ENCODE results near the gene SYT15. TPM values are rescaled to one million over a fixed set of nuclear protein-coding genes. Genes with fewer than 3 reads are reported as not detected.
A peak's percentile ranks its signal among the peaks of the same experiment; 100 is the strongest.
"Not testable (repeated sequence)": the region's sequence is repeated elsewhere in the genome, so short reads cannot be mapped to it uniquely, and the experiment has no call there.

Gene SYT15
- total RNA-seq, 1 donor from 2014 or later: 12.5 TPM

- H3K4me1 Mint-ChIP-seq (ENCODE audit: unreplicated experiment); H3K27me3 Mint-ChIP-seq (ENCODE audit: unreplicated experiment); H3K9me3 Mint-ChIP-seq (ENCODE audit: unreplicated experiment); H3K36me3 Mint-ChIP-seq (ENCODE audit: unreplicated experiment); DNase-seq (ENCODE audit: extremely low spot score, unreplicated experiment): not testable (repeated sequence)
- Mint-ChIP-seq H3K27ac (ENCODE audit: unreplicated experiment) (peak overlapping the region; percentile 70), H3K4me3 (ENCODE audit: unreplicated experiment) (peak overlapping the region; percentile 67)
Observed at GRCh38 chr10:46635364-46635959, 56.5 kb downstream of the SYT15 start.

GRCh38 chr10:46640005-46640404, 61.1 kb downstream of the SYT15 start:
- H3K9me3 Mint-ChIP-seq (ENCODE audit: unreplicated experiment); H3K4me1 Mint-ChIP-seq (ENCODE audit: unreplicated experiment); H3K27me3 Mint-ChIP-seq (ENCODE audit: unreplicated experiment); H3K36me3 Mint-ChIP-seq (ENCODE audit: unreplicated experiment); DNase-seq (ENCODE audit: extremely low spot score, unreplicated experiment); H3K4me3 Mint-ChIP-seq (ENCODE audit: unreplicated experiment); H3K27ac Mint-ChIP-seq (ENCODE audit: unreplicated experiment): not testable (repeated sequence)

Other genes starting within 250 kb of the SYT15 start
- gene ANXA8L1, start 203.4 kb upstream of the SYT15 start, total RNA-seq: not detected in 2 replicates
- not detected in 2 replicates for gene NPY4R, start 113.2 kb upstream of the SYT15 start, total RNA-seq
- gene GPRIN2, start 22.5 kb upstream of the SYT15 start, total RNA-seq: 2.5 and 3.4 TPM in 2 replicates

Measured in osteocyte (in vitro differentiated cells).